SK-N-SH (cell line): ENCODE measurements around the gene LONP2. TPM values are rescaled to one million over a fixed set of nuclear protein-coding genes. Genes with fewer than 3 reads are reported as not detected.

Source experiments
- CTCF ChIA-PET: fragments of 300-600, 350-600 bp; formaldehyde crosslinking; extraction: SDS; loops from one replicate; lab custom pipeline; 2021; lab: Yijun Ruan, JAX
- POLR2A ChIA-PET: fragments of 350-600 bp; sonication (Branson Sonifier 250); formaldehyde crosslinking; extraction: SDS; loops from one replicate; lab custom pipeline; 2020; ENCODE audit warnings: antibody characterized with exemption, inconsistent platforms; lab: Yijun Ruan, JAX
- DNase-seq: peaks from one replicate; pipeline ENCODE4 v3.0.0; 2012
- H2AFZ ChIP-seq: fragments of 200-600 bp; sonication (generic); 2 replicates; pipeline ENCODE4 v1.8.1; 2016; ENCODE audit warnings: antibody characterized with exemption, mild to moderate bottlenecking, low read depth
- H3F3A ChIP-seq: fragments of 200-600 bp; sonication (generic); replicated peaks from 2 replicates; pipeline ENCODE3; 2016; ENCODE audit warnings: antibody characterized with exemption, mild to moderate bottlenecking; ENCODE audit not compliant: insufficient read depth
- H3K27ac ChIP-seq, 2 experiments: fragments of 200-500 bp in 1 of 2; fragments of 200-600 bp in 1 of 2; sonication (Bioruptor generic) in 1 of 2; sonication (generic), shearing (Covaris generic) in 1 of 2; 2 replicates each; pipeline versions ENCODE4 v1.5.1 to v1.6.1; 2014 to 2016; ENCODE audit warnings: low read depth in 2 of 2, inconsistent platforms in 1 of 2, low read length in 1 of 2, mild to moderate bottlenecking in 1 of 2, mixed read lengths in 1 of 2
- H3K27me3 ChIP-seq: fragments of 200-600 bp; sonication (generic), shearing (Covaris generic); 2 replicates; pipeline ENCODE4 v1.6.1; 2016; ENCODE audit warnings: mixed run types; ENCODE audit not compliant: insufficient read depth
- H3K36me3 ChIP-seq, 2 experiments: fragments of 200-500 bp in 1 of 2; fragments of 200-600 bp in 1 of 2; sonication (Bioruptor generic) in 1 of 2; sonication (generic) in 1 of 2; replicated peaks in 1 of 2; 2 replicates each; pipeline versions ENCODE3 to v1.5.1; 2014 to 2016; ENCODE audit warnings: low read length in 1 of 2, mild to moderate bottlenecking in 1 of 2; ENCODE audit not compliant: insufficient read depth in 2 of 2, control insufficient read depth in 1 of 2
- H3K4me1 ChIP-seq, 2 experiments: fragments of 200-500 bp in 1 of 2; fragments of 200-600 bp in 1 of 2; sonication (Bioruptor generic) in 1 of 2; sonication (generic), shearing (Covaris generic) in 1 of 2; 2 replicates each; pipeline versions ENCODE4 v1.5.1 to v1.6.1; 2014 to 2016; ENCODE audit warnings: low read depth in 1 of 2, low read length in 1 of 2, mixed run types in 1 of 2; ENCODE audit not compliant: insufficient read depth in 2 of 2, control insufficient read depth in 1 of 2
- H3K4me2 ChIP-seq: fragments of 200-600 bp; sonication (generic), shearing (Covaris generic); 2 replicates; pipeline ENCODE4 v1.6.1; 2017; ENCODE audit warnings: mixed run types
- H3K4me3 ChIP-seq, 2 experiments: fragments of 200-500 bp in 1 of 2; fragments of 200-600 bp in 1 of 2; sonication (Bioruptor generic) in 1 of 2; sonication (generic), shearing (Covaris generic) in 1 of 2; 2 replicates each; pipeline versions ENCODE4 v1.5.1 to v1.8.1; 2014 to 2016; ENCODE audit warnings: low read depth in 2 of 2, inconsistent platforms in 1 of 2, low read length in 1 of 2, mild to moderate bottlenecking in 1 of 2, mixed read lengths in 1 of 2, moderate library complexity in 1 of 2
- H3K79me2 ChIP-seq: fragments of 200-600 bp; sonication (generic); 2 replicates; pipeline ENCODE4 v1.8.1; 2017; ENCODE audit warnings: mild to moderate bottlenecking; ENCODE audit not compliant: insufficient read depth
- H3K9ac ChIP-seq: fragments of 200-600 bp; sonication (generic); 2 replicates; pipeline ENCODE4 v1.6.1; 2017; ENCODE audit warnings: mixed run types
- H3K9me2 ChIP-seq: fragments of 200-600 bp; sonication (generic); 2 replicates; pipeline ENCODE4 v1.6.1; 2017; ENCODE audit warnings: mixed run types
- H3K9me3 ChIP-seq: fragments of 200-600 bp; sonication (generic); 2 replicates; pipeline ENCODE4 v1.6.1; 2017; ENCODE audit warnings: mixed run types, mild to moderate bottlenecking, moderate library complexity
- H4K20me1 ChIP-seq: fragments of 200-600 bp; sonication (generic); 2 replicates; pipeline ENCODE4 v1.6.1; 2017; ENCODE audit warnings: mild to moderate bottlenecking, mixed run types; ENCODE audit not compliant: insufficient read depth
- EP300 ChIP-seq, 2 experiments: IDR thresholded peaks; 2 replicates each; pipeline versions ENCODE4 v1.4.0 to v1.6.1; 2012; ENCODE audit warnings: borderline replicate concordance in 1 of 2, low read depth in 1 of 2, low read length in 1 of 2
- EZH2phosphoT487 ChIP-seq: fragments of 200-600 bp; sonication (generic); IDR thresholded peaks from 2 replicates; pipeline ENCODE4 v1.6.1; 2017; ENCODE audit warnings: low read depth, mixed run types, mild to moderate bottlenecking, antibody characterized with exemption, moderate library complexity, borderline replicate concordance
- FOXJ3 ChIP-seq: sonication (generic); formaldehyde crosslinking; IDR thresholded peaks from 2 replicates; pipeline ENCODE4 v1.5.1; 2020; ENCODE audit warnings: mild to moderate bottlenecking, missing genetic modification reagents
- MXI1 ChIP-seq: IDR thresholded peaks from 2 replicates; pipeline ENCODE4 v1.6.1; 2012; ENCODE audit warnings: mild to moderate bottlenecking, low read depth, low read length, improper control_type of control experiment
- REST ChIP-seq: IDR thresholded peaks from 2 replicates; pipeline ENCODE4 v1.6.1; 2012; ENCODE audit warnings: mild to moderate bottlenecking, low read depth, low read length, moderate library complexity
- RFX5 ChIP-seq: IDR thresholded peaks from 2 replicates; pipeline ENCODE4 v1.6.1; 2012; ENCODE audit warnings: mild to moderate bottlenecking, improper control_type of control experiment, low read length
- RXRA ChIP-seq: IDR thresholded peaks from 2 replicates; pipeline ENCODE4 v1.4.0; 2012; ENCODE audit warnings: low read depth, mild to moderate bottlenecking, borderline replicate concordance
- SIN3A ChIP-seq: IDR thresholded peaks from 2 replicates; pipeline ENCODE4 v1.6.1; 2012; ENCODE audit warnings: low read depth, mild to moderate bottlenecking, low read length, moderate library complexity, borderline replicate concordance
- TEAD4 ChIP-seq: IDR thresholded peaks from 2 replicates; pipeline ENCODE4 v1.4.0; 2012; ENCODE audit warnings: mild to moderate bottlenecking, borderline replicate concordance; ENCODE audit not compliant: insufficient read depth
- whole genome bisulfite sequencing: methylation state at CpG from one replicate; pipeline ENCODE4 v1.1.6; 2017; ENCODE audit warnings: low lambda C conversion rate; 5-methylcytosine and 5-hydroxymethylcytosine counted together
- polyA plus RNA-seq, 3 experiments: library from polyadenylated mRNA; depleted of rRNA; stranded (reverse); fragments of >200 nt; gene quantifications; 2 replicates each; pipeline ENCODE4 v1.2.3, GENCODE V29; 2012

LONP2 gene
- polyA plus RNA-seq, 1 of the 3 experiments (the other 2 are of a cell fraction), result 22.4 TPM

GRCh38 chr16:48405153-48405552 lies 161.1 kb downstream of the LONP2 start:
- Histone ChIP-seq H3K9me2 (no peaks in the 10 kb centered on the region), H3K79me2 (no peaks in the 10 kb centered on the region), H4K20me1 (no peaks in the 10 kb centered on the region), H3K27ac (no peak overlapping the region), H3K9me3 (no peaks in the 10 kb centered on the region)
- 77% methylated on average over 1 of the region's 1 CpG for WGBS
- TF ChIP-seq RXRA, result no peak
- TF ChIP-seq, all 33 proteins: peak for 0
- Histone ChIP-seq H3K36me3 (no peaks in the 10 kb centered on the region), H2AFZ (no peak overlapping the region), H3K4me3 (no peak overlapping the region), H3K4me2 (no peak overlapping the region), H3K4me1 (no peaks in the 10 kb centered on the region), H3K27me3 (no peaks in the 10 kb centered on the region), H3K9ac (no peak overlapping the region), H3F3A (no peaks in the 10 kb centered on the region)
- DNase-seq, result no peak
- CTCF ChIA-PET, result no interaction called here
- POLR2A ChIA-PET, result no interaction called here

- H3K4me3 ChIP-seq, result no peak overlapping the region
- DNase-seq, result no peak
- H4K20me1 ChIP-seq, result no peaks in the 10 kb centered on the region
- H3F3A ChIP-seq, result no peaks in the 10 kb centered on the region
- H3K79me2 ChIP-seq, result no peaks in the 10 kb centered on the region
- no peaks in the 10 kb centered on the region for H3K4me1 ChIP-seq
- H3K4me2 ChIP-seq, result no peak overlapping the region
- CTCF ChIA-PET, result no interaction called here
- no peaks in the 10 kb centered on the region for H3K9me3 ChIP-seq
- WGBS, result 84% methylated on average over 4 of the region's 4 CpGs
- no peak overlapping the region for H3K9ac ChIP-seq
- H3K27me3 ChIP-seq, result no peaks in the 10 kb centered on the region
- no peak overlapping the region for H2AFZ ChIP-seq
- TF ChIP-seq REST (no peak), FOXJ3 (CRISPR knock-in tag) (no peak), TEAD4 (no peak), RFX5 (no peak), EZH2phosphoT487 (no peak), EP300 (IDR thresholded peaks at IDR 0.05; ENCODE audit: borderline replicate concordance in 1 of 2, low read depth in 1 of 2, low read length in 1 of 2) (no peak), SIN3A (no peak), MXI1 (no peak)
- TF ChIP-seq, all 33 proteins: peak for 0
- no peak overlapping the region for H3K27ac ChIP-seq
- POLR2A ChIA-PET, result no interaction called here
- no peaks in the 10 kb centered on the region for H3K36me3 ChIP-seq
- H3K9me2 ChIP-seq, result no peaks in the 10 kb centered on the region
These were observed 161.8 kb downstream of the LONP2 start for GRCh38 chr16:48405907-48406306.

Other genes starting within 250 kb of the LONP2 start
- gene ABCC12, start 88.3 kb upstream of the LONP2 start, polyA plus RNA-seq (2012; rRNA removed), result not detected in 2 replicates
- 0.07 and 0.16 TPM in 2 replicates for gene ABCC11, start 3.2 kb downstream of the LONP2 start, polyA plus RNA-seq (2012; rRNA removed)
- 15.1 and 15.4 TPM in 2 replicates for gene SIAH1, start 141.1 kb downstream of the LONP2 start, polyA plus RNA-seq (2012; rRNA removed)